Stimulated activated CD8-positive, alpha-beta memory T cell treated with anti-CD3 and anti-CD28 coated beads, Interleukin-12 subunit alpha, Interleukin-12 subunit beta, amount 100 ng/mL, for 24 hours (primary cell): ENCODE measurements around the gene SCN4A.

Experiments
- DNase-seq: peaks from one replicate; pipeline ENCODE4 v3.0.0-alpha.2; 2020; ENCODE audit errors: extremely low read depth

The SCN4A gene

GRCh38 chr17:64001763-64002529 lies 29.2 kb upstream of the SCN4A start:
- DNase-seq: no peak

DNA sequence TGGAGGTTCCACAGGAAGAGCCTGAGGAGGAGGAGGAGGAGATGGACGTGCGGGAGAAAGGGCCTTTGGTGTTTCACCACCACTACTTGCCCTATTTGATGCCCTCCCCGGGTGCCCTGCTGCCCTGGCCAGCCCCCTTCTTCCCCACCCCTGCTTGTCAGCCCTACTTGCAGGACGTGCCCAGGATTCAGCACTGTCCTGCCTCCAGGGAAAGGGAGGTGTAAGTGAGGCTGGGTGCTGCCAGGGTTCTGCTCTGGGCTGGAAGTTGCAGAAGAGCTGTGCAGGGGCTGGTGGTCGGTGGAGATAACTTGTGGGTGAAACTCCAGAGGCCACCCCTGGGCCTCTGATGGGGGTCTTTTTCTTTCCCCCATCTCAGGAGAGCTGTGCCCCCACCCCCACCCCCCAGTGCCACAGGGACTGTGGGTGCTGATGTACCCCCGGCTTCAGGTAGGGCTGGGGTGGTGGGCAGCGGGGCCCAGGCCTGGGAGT lies 28.4 kb upstream of the SCN4A start:
- DNase-seq: no peak

- DNase-seq: no peak
Observed at GRCh38 chr17:63999680-64000531, 27.2 kb upstream of the SCN4A start.

GRCh38 chr17:63998721-63999679 lies 26.3 kb upstream of the SCN4A start:
- DNase-seq: no peak

GRCh38 chr17:63998050-63998720 lies 25.5 kb upstream of the SCN4A start, which contains the start of gene PRR29:
Gene PRR29 (plus strand): TSS chr17:63998351. CDS start chr17:63998365, 14 bp downstream.
- peak; percentile 44 for DNase-seq

- DNase-seq: no peak
Observed at GRCh38 chr17:63997341-63998048, 24.8 kb upstream of the SCN4A start.

DNA sequence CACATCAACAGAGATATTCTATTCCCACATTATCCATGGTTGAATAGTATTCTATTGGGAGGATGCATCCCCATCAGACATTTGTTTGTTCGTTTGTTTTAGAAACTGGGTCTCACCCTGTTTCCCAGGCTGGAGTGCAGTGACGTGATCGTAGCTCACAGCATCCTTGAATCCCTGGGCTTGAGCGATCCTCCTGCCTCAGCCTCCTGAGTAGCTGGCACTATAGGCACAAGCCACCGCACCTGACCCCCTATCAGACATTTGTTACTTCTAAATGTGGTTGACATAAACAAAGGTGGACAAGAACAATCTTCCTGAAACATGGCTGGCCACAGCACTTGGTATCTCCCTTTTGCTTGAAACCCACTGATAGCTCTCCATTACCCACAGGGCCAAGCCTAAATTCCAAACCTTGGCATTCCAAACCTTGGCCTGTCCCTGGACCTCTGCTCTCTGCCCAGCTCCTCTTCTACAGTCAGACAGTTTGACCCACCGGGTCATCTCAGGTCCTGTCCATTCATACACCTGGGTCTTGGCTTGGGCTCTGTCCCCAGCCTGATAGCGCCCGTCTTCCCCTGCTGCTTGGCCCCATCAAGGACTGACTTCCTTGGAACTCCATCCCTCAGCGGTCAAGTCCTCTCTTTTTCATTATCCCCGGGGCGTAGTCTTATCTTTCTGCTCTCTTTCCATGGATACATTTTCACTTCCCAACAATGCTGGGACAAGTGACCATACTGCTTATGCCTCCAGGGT lies 23.9 kb upstream of the SCN4A start:
- DNase-seq: no peak

DNA sequence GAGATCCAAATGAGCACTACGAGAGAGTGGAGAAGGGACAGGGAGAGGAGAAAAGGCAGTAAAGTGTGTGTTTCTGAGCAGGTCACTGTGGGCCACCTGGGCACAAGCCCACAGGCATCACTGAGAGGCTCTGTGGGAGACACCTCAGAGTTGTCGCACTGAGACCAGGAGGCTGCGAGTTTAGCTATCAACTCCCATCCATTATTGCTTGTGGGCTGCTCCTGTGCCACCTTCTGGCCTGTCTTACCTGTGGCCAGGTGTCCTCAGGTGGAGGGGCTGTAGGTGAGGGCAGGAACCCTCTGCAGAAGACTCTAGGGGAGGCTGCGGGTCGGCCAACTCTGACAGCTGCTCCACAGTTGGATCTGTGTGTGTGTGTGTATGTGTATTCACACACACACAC lies 22.9 kb upstream of the SCN4A start:
- no peak for DNase-seq

- no peak for DNase-seq
Observed at GRCh38 chr17:63993368-63993985, 20.8 kb upstream of the SCN4A start.

DNA sequence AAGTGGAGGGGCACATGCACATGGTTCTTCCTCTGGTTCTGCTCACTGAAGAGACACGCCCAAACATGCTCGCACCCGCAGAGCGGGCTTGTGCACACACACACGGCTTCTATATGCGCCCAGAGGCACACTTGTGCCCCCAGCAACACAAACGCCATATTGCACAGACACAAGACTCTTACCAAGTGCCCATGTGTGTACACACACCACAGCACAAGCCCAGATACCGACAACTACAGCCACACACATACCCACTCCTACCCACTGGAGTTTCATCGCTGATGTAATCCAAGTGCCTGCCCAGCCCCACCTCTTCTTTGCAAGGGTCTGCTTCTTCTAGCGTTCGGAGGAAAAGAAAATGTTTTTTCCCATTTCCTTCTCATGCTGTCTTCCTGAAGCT lies 18.9 kb upstream of the SCN4A start:
- DNase-seq: no peak

DNA sequence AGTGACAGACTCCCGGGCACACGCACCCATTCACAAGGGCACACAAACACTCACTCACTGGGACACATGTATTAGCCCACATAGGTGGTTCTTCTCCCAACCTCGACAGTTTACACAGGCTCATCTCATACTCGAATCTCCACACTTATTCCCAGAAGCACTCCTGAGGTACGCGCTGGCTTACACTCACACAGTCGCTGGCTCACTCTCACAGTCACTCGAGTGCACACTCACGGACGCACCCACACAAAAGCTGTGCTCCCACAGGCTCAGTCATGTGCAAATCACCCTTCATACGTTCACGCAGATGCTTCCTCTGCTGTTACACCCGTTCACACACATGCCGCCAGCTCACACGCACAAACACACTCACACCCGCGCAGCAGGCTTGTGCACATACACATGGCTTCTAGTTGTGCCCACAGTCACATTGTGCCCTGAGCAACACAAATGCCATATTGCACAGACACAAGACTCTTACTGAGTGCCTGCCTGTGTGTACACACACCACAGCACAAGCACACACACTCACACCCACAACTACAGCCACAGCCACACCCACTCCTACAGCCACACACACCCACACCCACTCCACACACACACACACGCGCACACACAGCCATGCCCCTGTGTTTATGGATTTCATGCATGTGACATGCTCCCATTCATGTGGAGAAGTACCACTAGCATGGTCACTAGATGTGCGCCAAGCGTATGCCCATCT lies 17.1 kb upstream of the SCN4A start:
- DNase-seq: no peak

- no peak for DNase-seq
Observed at GRCh38 chr17:63988741-63989621, 16.3 kb upstream of the SCN4A start.

DNA sequence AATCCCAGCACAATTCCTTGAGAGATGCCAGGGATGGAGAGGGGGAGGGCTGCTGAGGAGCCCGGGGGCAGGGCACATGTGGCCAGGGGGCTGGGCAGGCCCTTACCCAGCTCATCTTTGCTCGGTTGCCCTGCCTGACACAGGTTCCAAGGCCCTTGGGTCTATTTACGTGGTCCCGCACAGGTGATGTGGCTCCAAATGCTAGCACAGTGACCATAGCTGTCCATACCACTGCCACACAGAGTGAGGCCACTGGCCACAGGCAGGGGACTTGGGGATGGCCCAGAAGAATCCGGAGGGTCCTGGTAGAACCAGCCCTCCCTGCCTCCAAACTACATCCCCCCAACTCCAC lies 15.4 kb upstream of the SCN4A start:
- no peak for DNase-seq

DNA sequence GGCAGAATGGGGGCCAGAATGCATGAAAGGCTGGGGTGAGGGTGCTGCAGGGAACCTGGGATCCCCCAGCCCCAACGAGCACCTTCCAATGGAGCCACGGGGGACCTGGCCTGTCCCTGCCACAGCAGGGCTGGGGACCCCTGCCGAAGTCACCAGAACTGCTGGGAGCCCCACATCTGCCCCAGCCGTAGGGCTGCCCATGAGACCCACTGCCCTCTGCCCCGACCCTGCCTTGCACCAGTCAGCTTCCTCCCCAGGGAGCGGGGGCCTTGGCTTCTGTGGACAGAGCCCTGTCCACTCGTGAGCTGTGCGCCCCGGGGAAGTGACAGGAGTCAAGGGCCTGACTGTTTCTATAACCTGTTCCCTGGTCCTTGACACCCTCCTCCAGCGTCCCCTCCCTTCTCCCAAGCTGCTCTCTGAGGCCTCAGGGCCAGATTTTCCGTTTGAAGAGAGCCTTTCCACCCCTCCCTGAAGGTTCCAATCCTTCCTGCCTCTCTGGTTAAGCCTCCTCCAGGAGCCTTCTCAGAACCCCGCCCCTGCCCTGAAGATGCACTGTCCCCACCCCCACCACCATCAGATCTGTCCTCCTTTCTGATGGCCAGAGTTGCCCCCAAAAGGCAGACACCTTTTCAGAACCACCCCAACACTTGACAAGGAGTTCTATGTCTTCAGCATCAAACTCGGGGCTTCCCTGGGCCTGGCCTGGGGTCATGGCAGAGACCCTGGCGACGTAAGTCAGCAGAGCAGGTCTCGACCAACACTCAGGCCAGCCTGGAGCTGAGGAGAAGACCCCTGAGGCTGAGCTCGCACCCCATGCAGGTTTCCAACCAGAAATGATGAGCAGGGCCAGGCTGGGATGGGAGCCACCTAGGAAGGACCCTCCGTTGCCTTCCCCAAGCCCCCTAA lies 14.8 kb upstream of the SCN4A start:
- no peak for DNase-seq

DNA sequence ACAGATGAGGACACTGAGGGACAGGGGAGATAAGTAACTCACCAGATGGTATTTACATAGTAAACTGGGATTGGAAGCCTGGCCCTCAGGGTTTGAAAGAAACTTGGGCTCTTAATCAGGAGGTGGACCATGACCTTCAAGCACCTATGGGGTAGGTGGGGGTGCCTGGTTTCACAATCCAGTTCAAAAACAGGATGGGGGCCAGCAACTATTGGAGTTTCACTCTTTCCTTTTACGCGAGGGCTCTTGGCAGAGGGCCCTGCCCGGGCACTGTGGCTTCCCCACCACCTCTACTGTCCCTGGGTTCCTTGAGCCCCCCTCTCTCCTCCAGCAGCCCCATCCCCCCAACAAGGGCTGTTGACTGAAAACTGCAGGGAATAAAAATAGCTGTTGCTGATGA lies 14.1 kb upstream of the SCN4A start:
- no peak for DNase-seq

GRCh38 chr17:63985387-63986140 lies 12.8 kb upstream of the SCN4A start:
- no peak for DNase-seq
